Mucosa of rectum (tissue), 2 donors: ENCODE data around the gene CCDC9.

Experiments
- H3K27ac ChIP-seq, 2 donors: one replicate each; pipeline ENCODE4 v1.7.0; 2013; ENCODE audit warnings: inconsistent platforms in 2 of 2, low read depth in 2 of 2, low read length in 2 of 2
- H3K27me3 ChIP-seq, 2 donors: one replicate each; pipeline ENCODE4 v1.7.0; 2013; ENCODE audit warnings: low read length in 2 of 2; ENCODE audit not compliant: control insufficient read depth in 2 of 2, insufficient read depth in 2 of 2
- H3K36me3 ChIP-seq, 2 donors: one replicate each; pipeline ENCODE4 v1.7.0; 2013; ENCODE audit warnings: low read length in 2 of 2; ENCODE audit not compliant: control insufficient read depth in 2 of 2, insufficient read depth in 2 of 2
- H3K4me1 ChIP-seq, 2 donors: one replicate each; pipeline ENCODE4 v1.7.0; 2013; ENCODE audit warnings: low read length in 2 of 2, mild to moderate bottlenecking in 1 of 2; ENCODE audit not compliant: control insufficient read depth in 2 of 2, insufficient read depth in 2 of 2
- H3K4me3 ChIP-seq, 2 donors: one replicate each; pipeline ENCODE4 v1.7.0; 2013; ENCODE audit warnings: low read length in 2 of 2
- H3K9ac ChIP-seq, 2 donors: one replicate each; pipeline ENCODE4 v1.7.0; 2013; ENCODE audit warnings: low read length in 2 of 2, low read depth in 1 of 2, mild to moderate bottlenecking in 1 of 2
- H3K9me3 ChIP-seq, 2 donors: one replicate each; pipeline ENCODE4 v1.7.0; 2013; ENCODE audit warnings: low read length in 2 of 2; ENCODE audit not compliant: control insufficient read depth in 2 of 2
- donor health status: healthy.
- donor health status: Normal muscosa, but diverticular disease.

The CCDC9 gene

DNA sequence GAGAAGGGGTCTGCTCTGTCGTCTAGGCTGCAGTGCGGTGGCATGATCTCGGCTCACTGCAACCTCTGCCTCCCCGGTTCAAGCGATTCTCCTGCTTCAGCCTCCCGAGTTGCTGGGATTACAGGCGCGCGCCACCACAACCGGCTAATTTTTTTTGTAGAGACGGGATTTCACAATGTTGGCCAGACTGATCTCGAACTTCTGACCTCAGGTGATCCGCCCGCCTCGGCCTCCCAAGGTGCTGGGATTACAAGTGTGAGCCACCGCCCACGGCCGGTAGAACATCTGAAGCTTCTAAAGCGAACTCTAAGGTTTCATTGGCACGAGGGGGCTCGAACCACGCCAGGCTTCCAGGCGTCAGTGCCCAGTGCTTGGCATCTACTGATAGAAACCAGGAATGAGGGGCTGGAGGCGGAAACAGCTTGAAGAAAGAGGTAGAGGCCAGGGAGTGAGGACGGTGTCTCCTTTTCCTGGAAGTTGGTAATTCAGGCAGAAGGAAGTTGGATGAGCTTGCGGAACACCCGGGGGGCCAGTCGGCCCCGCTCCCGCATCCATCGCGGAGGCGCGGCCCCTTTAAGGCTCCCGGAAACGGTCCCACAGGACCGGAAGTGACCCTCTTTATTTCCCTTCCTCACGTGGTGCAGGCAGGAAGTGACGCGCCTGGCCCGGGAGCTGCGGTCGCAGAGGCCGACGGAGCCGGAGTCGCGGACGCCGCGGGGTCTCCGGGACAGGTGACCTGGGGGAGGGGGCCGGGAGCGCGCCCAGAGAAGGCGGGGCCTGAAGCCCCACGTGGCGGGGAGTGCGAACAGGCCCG, at the start of gene CCDC9:
TSS of gene CCDC9 (plus strand) at position 647 of the 814 bp plus-strand sequence. CDS start 1,876 bp downstream, outside the sequence.
- peaks cover 24% of the 10 kb centered on the region in 2 donors for H3K36me3 ChIP-seq
- no peaks in the 10 kb centered on the region for H3K27me3 ChIP-seq
- peak within 1 kb of the TSS; percentile 85 to 93 for H3K27ac ChIP-seq
- H3K9me3 ChIP-seq: no peaks in the 10 kb centered on the region
- peaks cover 17 to 19% of the 10 kb centered on the region in 2 donors for H3K4me1 ChIP-seq
- H3K4me3 ChIP-seq: peak within 1 kb of the TSS; percentile 76 to 81
- peak within 1 kb of the TSS; percentile 63 to 86 for H3K9ac ChIP-seq

DNA sequence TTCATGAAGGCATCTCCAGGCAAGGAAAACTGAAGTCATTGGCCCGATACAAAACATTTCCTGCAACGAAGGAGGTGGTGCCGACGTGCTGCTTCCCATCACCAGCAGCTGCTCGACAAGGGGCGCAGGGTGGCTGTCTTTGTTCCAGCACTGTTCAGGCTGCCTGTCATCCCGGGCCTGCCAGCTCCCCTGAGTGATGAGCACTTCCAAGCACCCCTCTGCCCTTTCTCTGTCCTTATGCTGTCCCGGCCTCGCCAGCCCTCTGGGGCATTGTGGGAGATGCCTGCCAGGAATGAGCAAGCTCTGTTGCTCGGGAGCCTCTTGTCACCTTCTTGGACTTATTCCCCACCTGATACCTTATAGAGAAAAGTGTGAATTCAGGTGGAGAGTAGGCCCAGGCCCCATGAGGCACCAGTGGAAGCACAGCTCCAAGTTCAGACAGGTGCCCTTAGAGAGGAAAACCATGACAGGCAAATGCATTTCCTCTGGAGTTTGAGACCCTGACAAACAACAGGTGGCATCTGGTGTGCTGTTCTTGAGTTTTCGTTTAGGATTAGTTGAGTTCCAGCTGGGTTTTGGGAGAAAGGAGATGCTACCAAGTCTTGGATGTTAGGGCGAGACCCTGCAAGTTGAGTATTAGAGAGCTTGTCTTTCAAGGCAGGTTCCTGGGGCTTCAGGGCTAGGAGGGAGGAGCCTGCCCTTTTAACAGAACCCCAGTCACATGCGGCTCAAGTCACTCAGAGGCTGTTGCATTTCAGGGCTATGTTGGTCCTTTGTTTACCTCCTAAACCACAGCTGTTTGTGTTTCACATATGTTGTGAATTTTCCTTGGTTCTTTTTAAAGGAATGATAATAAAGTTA, 46.8 kb upstream of the CCDC9 start:
- Histone ChIP-seq H3K27ac (no peak overlapping the region), H3K36me3 (peaks cover 29 to 45% of the 10 kb centered on the region in 2 donors), H3K4me1 (peaks cover 7% of the 10 kb centered on the region in 2 donors), H3K9ac (no peak overlapping the region), H3K27me3 (no peaks in the 10 kb centered on the region), H3K9me3 (no peaks in the 10 kb centered on the region), H3K4me3 (no peak overlapping the region)

DNA sequence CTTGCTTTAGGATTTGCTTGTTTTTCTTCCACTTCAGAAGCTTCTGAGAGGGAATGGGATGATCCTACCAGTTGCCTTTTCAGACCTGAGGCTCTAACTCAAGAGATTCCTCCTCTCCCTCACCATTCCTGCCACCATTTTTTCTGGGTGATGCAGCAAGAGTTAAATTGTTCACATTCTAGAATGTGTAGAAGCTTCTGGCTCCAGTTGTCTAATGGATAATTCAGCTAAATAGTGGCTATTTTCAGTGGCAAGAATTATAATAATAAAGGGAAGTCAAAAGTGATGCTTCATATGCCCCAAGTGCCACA, 46.2 kb upstream of the CCDC9 start:
- Histone ChIP-seq H3K9ac (peak overlapping the region; percentile 38 to 45), H3K4me1 (peaks cover 7% of the 10 kb centered on the region in 2 donors), H3K27ac (no peak overlapping the region), H3K9me3 (no peaks in the 10 kb centered on the region), H3K4me3 (no peak overlapping the region), H3K36me3 (peaks cover 24 to 39% of the 10 kb centered on the region in 2 donors), H3K27me3 (no peaks in the 10 kb centered on the region)

DNA sequence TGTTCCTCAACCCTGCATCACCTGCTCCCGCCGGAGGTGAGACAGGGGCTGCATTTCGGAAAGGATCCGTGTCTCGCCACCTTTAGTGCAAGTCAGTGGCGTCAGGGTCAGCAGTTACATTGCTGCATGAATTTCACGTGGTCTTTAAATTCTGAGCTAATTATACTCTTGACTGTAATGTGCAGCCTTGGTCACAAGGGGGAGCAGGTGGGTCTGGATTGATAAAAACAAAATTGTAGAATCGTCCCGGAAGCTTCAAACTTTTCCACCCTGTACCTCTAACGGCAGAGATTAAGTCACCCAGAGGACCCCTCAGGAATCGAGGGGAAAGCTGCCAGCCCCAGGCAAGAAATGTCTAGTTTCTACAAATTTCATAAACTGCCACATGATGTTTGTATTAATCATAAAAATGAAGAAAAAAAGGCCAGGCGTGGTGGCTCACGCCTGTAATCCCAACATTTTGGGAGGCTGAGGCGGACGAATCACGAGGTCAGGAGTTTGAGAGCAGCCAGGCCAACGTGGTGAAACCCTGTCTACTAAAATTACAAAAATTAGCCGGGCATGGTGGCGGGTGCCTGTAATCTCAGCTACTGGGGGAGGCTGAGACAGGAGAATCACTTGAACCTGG, 45.5 kb upstream of the CCDC9 start:
- Histone ChIP-seq H3K27me3 (no peaks in the 10 kb centered on the region), H3K9ac (peak overlapping the region; percentile 38 to 53), H3K9me3 (no peaks in the 10 kb centered on the region), H3K4me1 (peaks cover 7 to 11% of the 10 kb centered on the region in 2 donors), H3K27ac (peak overlapping the region in 1 of 2 donors; percentile 32), H3K4me3 (no peak overlapping the region), H3K36me3 (peaks cover 17 to 33% of the 10 kb centered on the region in 2 donors)

DNA sequence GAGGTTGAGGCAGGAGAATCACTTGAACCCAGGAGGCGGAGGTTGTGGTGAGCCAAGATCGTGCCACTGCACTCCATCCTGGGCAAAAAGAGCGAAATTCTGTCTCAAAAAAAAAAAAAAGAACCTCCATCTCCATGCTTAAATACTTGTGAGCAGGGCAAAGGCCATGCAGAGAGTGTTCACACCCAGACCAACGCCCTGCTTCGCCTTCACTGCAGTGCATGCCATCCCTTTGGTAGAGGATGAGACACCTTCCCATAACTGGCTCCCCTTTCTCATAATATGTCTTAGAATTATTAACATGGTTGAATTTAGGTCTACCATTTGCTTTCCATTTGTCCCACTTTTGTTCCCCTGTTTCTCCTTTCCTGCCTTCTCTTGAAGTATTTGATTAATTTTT, 40.7 kb upstream of the CCDC9 start:
- H3K27me3 ChIP-seq: no peaks in the 10 kb centered on the region
- H3K4me3 ChIP-seq: no peak overlapping the region
- H3K9ac ChIP-seq: no peak overlapping the region
- H3K27ac ChIP-seq: peak overlapping the region in 1 of 2 donors; percentile 23
- H3K9me3 ChIP-seq: no peaks in the 10 kb centered on the region
- H3K36me3 ChIP-seq: peaks cover 0 to 6% of the 10 kb centered on the region in 2 donors
- peaks cover 3 to 8% of the 10 kb centered on the region in 2 donors for H3K4me1 ChIP-seq

DNA sequence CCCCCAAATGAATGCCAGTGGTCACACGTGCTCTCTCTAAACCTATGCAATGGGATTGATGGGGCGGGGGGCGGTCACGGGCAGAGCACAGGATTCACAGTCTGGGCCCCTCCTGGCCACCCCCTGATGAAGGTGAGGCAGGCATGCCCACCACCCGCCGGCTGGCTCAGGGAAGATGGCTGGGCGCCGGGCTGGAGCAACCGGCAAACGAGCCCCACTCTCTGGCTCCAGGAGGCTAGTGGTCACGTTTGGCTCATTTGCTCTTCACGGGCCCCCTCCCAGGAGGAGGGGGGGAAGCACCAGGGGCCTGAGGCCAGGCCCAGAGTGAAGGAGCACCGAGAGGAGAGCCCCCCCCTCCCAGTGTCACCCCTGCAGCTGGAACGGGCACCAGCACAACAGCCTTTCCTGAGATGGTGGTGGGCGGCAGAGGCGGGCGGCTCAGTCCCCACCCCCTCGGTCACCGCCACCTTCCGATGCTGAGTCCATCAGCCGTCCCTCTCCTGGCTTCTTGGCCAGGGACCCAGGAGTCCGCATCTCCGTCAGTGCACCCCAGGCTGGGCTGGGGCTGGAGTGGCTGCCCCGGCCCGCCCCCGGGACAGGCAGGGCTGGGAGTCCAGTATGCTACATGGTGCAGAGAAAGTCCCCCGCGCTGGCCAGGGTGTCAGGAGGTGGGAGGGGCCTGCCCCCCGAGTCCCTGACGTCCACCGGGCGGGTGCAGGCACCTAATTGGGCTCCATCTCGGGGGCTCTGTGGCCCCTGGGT, 35.1 kb upstream of the CCDC9 start:
- Histone ChIP-seq H3K27me3 (no peaks in the 10 kb centered on the region), H3K4me3 (no peak overlapping the region), H3K4me1 (peaks cover 0 to 3% of the 10 kb centered on the region in 2 donors), H3K9me3 (no peaks in the 10 kb centered on the region), H3K9ac (no peak overlapping the region), H3K36me3 (peaks cover 8 to 13% of the 10 kb centered on the region in 2 donors), H3K27ac (no peak overlapping the region)

DNA sequence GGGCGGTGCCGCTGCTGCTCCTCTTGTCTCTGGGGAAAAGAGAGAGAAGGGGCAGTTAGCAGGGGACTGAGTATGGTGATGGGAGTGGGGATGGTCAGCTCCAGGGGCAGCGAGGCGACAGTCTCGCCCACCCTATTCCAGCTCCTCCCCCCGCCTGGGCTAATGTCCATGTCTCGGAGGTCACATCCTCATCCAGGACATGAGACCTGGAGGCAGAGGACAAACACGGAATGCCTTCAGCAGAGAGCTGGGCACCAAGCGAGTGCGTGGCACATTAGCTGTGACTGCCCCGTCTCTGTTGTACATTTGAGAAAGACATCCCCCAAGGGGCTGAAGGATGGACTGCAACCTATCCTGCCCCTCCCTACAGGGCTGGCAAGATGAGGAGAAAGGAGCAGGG, 34.4 kb upstream of the CCDC9 start:
- Histone ChIP-seq H3K27me3 (no peaks in the 10 kb centered on the region), H3K27ac (no peak overlapping the region), H3K9ac (no peak overlapping the region), H3K9me3 (no peaks in the 10 kb centered on the region), H3K4me3 (no peak overlapping the region), H3K36me3 (peaks cover 8 to 13% of the 10 kb centered on the region in 2 donors), H3K4me1 (peaks cover 5 to 8% of the 10 kb centered on the region in 2 donors)

DNA sequence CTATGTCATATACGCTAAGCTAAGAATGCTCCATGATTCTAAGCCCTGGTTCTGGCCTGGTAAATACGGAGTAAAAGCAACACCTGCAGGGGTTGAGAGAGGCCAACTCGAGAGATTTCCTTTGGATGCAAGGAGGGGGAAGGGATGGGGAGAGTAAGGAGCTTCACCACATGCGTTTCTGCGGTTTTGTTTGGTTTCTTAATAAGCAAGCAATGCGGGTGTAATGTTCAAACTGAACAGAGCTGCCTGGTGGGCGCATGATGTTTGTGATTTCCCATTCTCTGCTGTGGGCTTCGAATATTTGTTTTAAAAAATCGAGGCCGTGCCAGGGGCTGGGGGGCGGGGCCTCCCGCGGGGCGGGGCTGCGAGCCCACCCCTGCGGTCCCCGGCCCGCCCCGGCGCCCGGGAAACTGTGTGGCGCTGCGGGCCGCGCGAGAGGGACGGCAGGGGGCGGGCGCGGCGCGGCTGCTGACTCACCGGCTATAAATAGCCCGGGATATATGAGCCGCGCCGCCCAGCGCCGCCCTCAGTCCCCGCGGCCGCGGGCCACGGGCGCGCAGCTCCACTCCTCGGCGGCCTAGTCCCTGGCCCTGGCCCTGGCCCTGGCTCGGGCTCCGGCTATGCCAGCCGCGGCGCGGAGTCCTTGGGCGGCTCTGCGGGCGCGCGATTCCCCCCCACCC, 30.4 kb upstream of the CCDC9 start:
- Histone ChIP-seq H3K27me3 (no peaks in the 10 kb centered on the region), H3K4me3 (peak overlapping the region; percentile 67 to 80), H3K4me1 (peaks cover 33 to 36% of the 10 kb centered on the region in 2 donors), H3K9ac (peak overlapping the region; percentile 5 to 96), H3K27ac (peak overlapping the region; percentile 98 to 99), H3K9me3 (no peaks in the 10 kb centered on the region), H3K36me3 (peaks cover 7 to 8% of the 10 kb centered on the region in 2 donors)
